ENCODE data around the gene SPACA4.
"Not testable (repeated sequence)": the region's sequence is repeated elsewhere in the genome, so short reads cannot be mapped to it uniquely, and the experiment has no call there.

Gene SPACA4

GRCh38 chr19:48619692-48620585 lies 13.4 kb downstream of the SPACA4 start:
- no peak for DNase-seq

GRCh38 chr19:48623556-48624066 lies 17.1 kb downstream of the SPACA4 start:
- no peak for DNase-seq

- peak; percentile 98 for DNase-seq
Measured at GRCh38 chr19:48624067-48624594, 17.6 kb downstream of the SPACA4 start.

- no peak for DNase-seq
Measured at GRCh38 chr19:48624791-48625723, 18.5 kb downstream of the SPACA4 start.

- DNase-seq = no peak
Measured at GRCh38 chr19:48625891-48626327, 19.4 kb downstream of the SPACA4 start.

- no peak for DNase-seq
Measured at GRCh38 chr19:48627201-48627864, 20.8 kb downstream of the SPACA4 start.

- no peak for DNase-seq
Measured at GRCh38 chr19:48627865-48628314, 21.3 kb downstream of the SPACA4 start.

GRCh38 chr19:48628486-48629296 lies 22.1 kb downstream of the SPACA4 start:
- no peak for DNase-seq

GRCh38 chr19:48629297-48629598 lies 22.7 kb downstream of the SPACA4 start:
- DNase-seq = no peak

GRCh38 chr19:48629599-48630295 lies 23.2 kb downstream of the SPACA4 start:
- DNase-seq = no peak

GRCh38 chr19:48630296-48631063 lies 23.9 kb downstream of the SPACA4 start:
- no peak for DNase-seq

- DNase-seq = no peak
Measured at GRCh38 chr19:48631225-48631624, 24.7 kb downstream of the SPACA4 start.

- not testable (repeated sequence) for DNase-seq
Measured at GRCh38 chr19:48632286-48632685, 25.7 kb downstream of the SPACA4 start.

GRCh38 chr19:48632692-48633147 lies 26.2 kb downstream of the SPACA4 start:
- DNase-seq = no peak

- DNase-seq = no peak
Measured at GRCh38 chr19:48633148-48634035, 26.9 kb downstream of the SPACA4 start.

- DNase-seq = no peak
Measured at GRCh38 chr19:48634036-48634342, 27.4 kb downstream of the SPACA4 start.

GRCh38 chr19:48634424-48635262 lies 28.1 kb downstream of the SPACA4 start:
- DNase-seq = peak; percentile 94

- DNase-seq = peak; percentile 66
Measured at GRCh38 chr19:48635263-48635965, 28.9 kb downstream of the SPACA4 start.
